GM23338 (cell line): ENCODE data around the gene ADD3. TPM values are rescaled to one million over a fixed set of nuclear protein-coding genes. Genes with fewer than 3 reads are reported as not detected.

Source experiments
- ATAC-seq: fragments of 200-7000 bp; cut with Tn5 transposase; 3 replicates; pipeline ENCODE4 v1.9.1; 2020
- DNase-seq: peaks from one replicate; pipeline ENCODE4 v3.0.0-alpha.2; 2015; ENCODE audit warnings: low spot score
- H2AFZ ChIP-seq: fragments of 200-600 bp; sonication (generic); 2 replicates; pipeline ENCODE4 v1.8.0; 2016; ENCODE audit warnings: antibody characterized with exemption, mild to moderate bottlenecking, moderate library complexity
- H3F3A ChIP-seq: fragments of 200-600 bp; sonication (generic); replicated peaks from 2 replicates; pipeline ENCODE4 v1.8.0; 2017; ENCODE audit warnings: antibody characterized with exemption, mixed run types, low read depth
- H3K27ac ChIP-seq: fragments of 200-600 bp; sonication (generic); 2 replicates; pipeline ENCODE4 v1.6.1; 2016; ENCODE audit warnings: low read depth
- H3K27me3 ChIP-seq: fragments of 200-600 bp; sonication (generic); 2 replicates; pipeline ENCODE4 v1.8.0; 2016; ENCODE audit warnings: mild to moderate bottlenecking, mixed run types, moderate library complexity; ENCODE audit not compliant: insufficient read depth
- H3K36me3 ChIP-seq: fragments of 200-600 bp; sonication (generic); 2 replicates; pipeline ENCODE4 v1.8.0; 2016; ENCODE audit warnings: mild to moderate bottlenecking; ENCODE audit not compliant: insufficient read depth
- H3K4me1 ChIP-seq: fragments of 200-600 bp; sonication (generic); 2 replicates; pipeline ENCODE4 v1.8.0; 2016; ENCODE audit warnings: mild to moderate bottlenecking, moderate library complexity; ENCODE audit not compliant: insufficient read depth
- H3K4me2 ChIP-seq: fragments of 200-600 bp; sonication (generic); 2 replicates; pipeline ENCODE4 v1.7.1; 2017; ENCODE audit warnings: mixed run types
- H3K4me3 ChIP-seq: fragments of 200-600 bp; sonication (generic); 2 replicates; pipeline ENCODE4 v1.6.1; 2016; ENCODE audit warnings: mixed run types
- H3K79me2 ChIP-seq: fragments of 200-600 bp; sonication (generic); replicated peaks from 2 replicates; pipeline ENCODE4 v1.8.0; 2017; ENCODE audit warnings: mild to moderate bottlenecking; ENCODE audit not compliant: insufficient read depth
- H3K9me2 ChIP-seq: fragments of 200-600 bp; sonication (generic); 2 replicates; pipeline ENCODE4 v1.8.0; 2017; ENCODE audit not compliant: insufficient read depth
- H4K20me1 ChIP-seq: fragments of 200-600 bp; sonication (generic); replicated peaks from 2 replicates; pipeline ENCODE4 v1.8.0; 2017; ENCODE audit warnings: mild to moderate bottlenecking; ENCODE audit not compliant: insufficient read depth
- H3K27ac Mint-ChIP-seq: 2 replicates; pipeline ENCODE4 v1.8.0; 2020; ENCODE audit warnings: inconsistent platforms, mild to moderate bottlenecking, moderate library complexity, mixed read lengths
- H3K27me3 Mint-ChIP-seq: 3 replicates; pipeline ENCODE4 v1.8.0; 2022; ENCODE audit warnings: low read depth, mild to moderate bottlenecking, moderate library complexity, mixed read lengths, inconsistent platforms; ENCODE audit not compliant: insufficient read depth, poor library complexity
- H3K36me3 Mint-ChIP-seq: 3 replicates; pipeline ENCODE4 v1.8.0; 2021; ENCODE audit warnings: low read depth, mild to moderate bottlenecking, inconsistent platforms, moderate library complexity, mixed read lengths
- H3K4me1 Mint-ChIP-seq: 3 replicates; pipeline ENCODE4 v1.8.0; 2020; ENCODE audit warnings: mild to moderate bottlenecking, inconsistent platforms, mixed read lengths
- H3K4me3 Mint-ChIP-seq: 3 replicates; pipeline ENCODE4 v1.8.0; 2021; ENCODE audit warnings: moderate library complexity, mild to moderate bottlenecking, inconsistent platforms, mixed read lengths
- H3K9me3 Mint-ChIP-seq: 3 replicates; pipeline ENCODE4 v1.8.0; 2020; ENCODE audit warnings: moderate library complexity, mild to moderate bottlenecking, inconsistent platforms, mixed read lengths
- CREB1 ChIP-seq: fragments of 250-450 bp; sonication (Bioruptor Pico); IDR thresholded peaks from 2 replicates; pipeline ENCODE4 v1.5.0; 2020; ENCODE audit warnings: low read depth, mild to moderate bottlenecking, moderate library complexity
- EZH2 ChIP-seq: fragments of 200-600 bp; sonication (generic); IDR thresholded peaks from one replicate; pipeline ENCODE4 v1.8.0; 2017; ENCODE audit warnings: antibody characterized with exemption, mild to moderate bottlenecking, low read depth; ENCODE audit not compliant: unreplicated experiment
- JUNB ChIP-seq: IDR thresholded peaks from one replicate; pipeline ENCODE4 v1.6.1; 2016; ENCODE audit warnings: antibody characterized with exemption; ENCODE audit not compliant: unreplicated experiment
- NANOG ChIP-seq: IDR thresholded peaks from 2 replicates; pipeline ENCODE4 v1.6.1; 2016; ENCODE audit warnings: antibody characterized with exemption, borderline replicate concordance
- POLR2AphosphoS5 ChIP-seq: IDR thresholded peaks from 2 replicates; pipeline ENCODE4 v1.6.1; 2016; ENCODE audit warnings: antibody characterized with exemption, low read depth
- STAT1 ChIP-seq: IDR thresholded peaks from one replicate; pipeline ENCODE4 v1.6.1; 2016; ENCODE audit warnings: antibody characterized with exemption; ENCODE audit not compliant: unreplicated experiment
- ZNF114 ChIP-seq: fragments of 250-450 bp; sonication (Bioruptor Pico); IDR thresholded peaks from 2 replicates; pipeline ENCODE4 v1.5.0; 2020; ENCODE audit warnings: mild to moderate bottlenecking, moderate library complexity
- polyA plus RNA-seq: library from polyadenylated mRNA; unstranded; fragments of >200 nt; fragmentation: Nextera tagmentation; extraction: Ambion mirVana; gene quantifications from 2 replicates; pipeline ENCODE4 v1.2.1, GENCODE V29; 2016
- total RNA-seq: library from RNA; depleted of rRNA; stranded (reverse); fragments of >200 nt; shearing (Covaris generic); gene quantifications from 2 replicates; pipeline ENCODE4 v1.2.3, GENCODE V29; 2014
- TF ChIP-seq, protein P1 (sequence below): fragments of 250-450 bp; sonication (Bioruptor Pico); IDR thresholded peaks from 2 replicates; pipeline ENCODE4 v1.5.0; 2020; ENCODE audit warnings: mild to moderate bottlenecking, moderate library complexity
- TF ChIP-seq, protein P2 (sequence below), 2 experiments: fragments of 200-600 bp in 1 of 2; sonication (generic) in 1 of 2; conservative IDR thresholded peaks; 2 replicates each; pipeline versions ENCODE4 v1.5.1 to v1.6.1; 2016 to 2017; ENCODE audit warnings: antibody characterized with exemption in 2 of 2, low read depth in 2 of 2, mild to moderate bottlenecking in 2 of 2, moderate library complexity in 1 of 2
- TF ChIP-seq, protein P3 (sequence below): IDR thresholded peaks from 2 replicates; pipeline ENCODE4 v1.6.1; 2016; ENCODE audit warnings: antibody characterized with exemption

Gene ADD3
- total and polyA plus RNA-seq, 2 experiments from 2014 or later = 68.5 to 767 TPM

DNA sequence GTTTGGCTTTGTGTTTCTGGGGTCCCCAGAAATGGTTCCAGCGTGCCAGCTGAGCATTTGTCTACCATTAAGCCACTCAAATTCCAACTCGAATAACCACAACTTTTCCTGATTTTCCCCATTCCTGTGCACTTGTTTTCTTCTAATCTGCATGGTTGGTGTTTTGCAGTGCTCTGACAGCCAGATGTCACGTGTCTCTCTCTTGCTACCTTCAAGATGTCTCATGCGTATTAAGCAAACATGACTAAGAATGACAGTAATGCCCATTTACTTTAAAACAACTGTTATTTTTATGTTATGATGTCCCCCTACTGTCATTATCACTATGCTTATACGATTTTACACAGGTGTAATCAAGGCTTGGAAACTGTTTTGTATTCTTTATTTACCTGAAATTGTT lies 164.4 kb downstream of the ADD3 start (continued):
- TF ChIP-seq, protein P1, sequence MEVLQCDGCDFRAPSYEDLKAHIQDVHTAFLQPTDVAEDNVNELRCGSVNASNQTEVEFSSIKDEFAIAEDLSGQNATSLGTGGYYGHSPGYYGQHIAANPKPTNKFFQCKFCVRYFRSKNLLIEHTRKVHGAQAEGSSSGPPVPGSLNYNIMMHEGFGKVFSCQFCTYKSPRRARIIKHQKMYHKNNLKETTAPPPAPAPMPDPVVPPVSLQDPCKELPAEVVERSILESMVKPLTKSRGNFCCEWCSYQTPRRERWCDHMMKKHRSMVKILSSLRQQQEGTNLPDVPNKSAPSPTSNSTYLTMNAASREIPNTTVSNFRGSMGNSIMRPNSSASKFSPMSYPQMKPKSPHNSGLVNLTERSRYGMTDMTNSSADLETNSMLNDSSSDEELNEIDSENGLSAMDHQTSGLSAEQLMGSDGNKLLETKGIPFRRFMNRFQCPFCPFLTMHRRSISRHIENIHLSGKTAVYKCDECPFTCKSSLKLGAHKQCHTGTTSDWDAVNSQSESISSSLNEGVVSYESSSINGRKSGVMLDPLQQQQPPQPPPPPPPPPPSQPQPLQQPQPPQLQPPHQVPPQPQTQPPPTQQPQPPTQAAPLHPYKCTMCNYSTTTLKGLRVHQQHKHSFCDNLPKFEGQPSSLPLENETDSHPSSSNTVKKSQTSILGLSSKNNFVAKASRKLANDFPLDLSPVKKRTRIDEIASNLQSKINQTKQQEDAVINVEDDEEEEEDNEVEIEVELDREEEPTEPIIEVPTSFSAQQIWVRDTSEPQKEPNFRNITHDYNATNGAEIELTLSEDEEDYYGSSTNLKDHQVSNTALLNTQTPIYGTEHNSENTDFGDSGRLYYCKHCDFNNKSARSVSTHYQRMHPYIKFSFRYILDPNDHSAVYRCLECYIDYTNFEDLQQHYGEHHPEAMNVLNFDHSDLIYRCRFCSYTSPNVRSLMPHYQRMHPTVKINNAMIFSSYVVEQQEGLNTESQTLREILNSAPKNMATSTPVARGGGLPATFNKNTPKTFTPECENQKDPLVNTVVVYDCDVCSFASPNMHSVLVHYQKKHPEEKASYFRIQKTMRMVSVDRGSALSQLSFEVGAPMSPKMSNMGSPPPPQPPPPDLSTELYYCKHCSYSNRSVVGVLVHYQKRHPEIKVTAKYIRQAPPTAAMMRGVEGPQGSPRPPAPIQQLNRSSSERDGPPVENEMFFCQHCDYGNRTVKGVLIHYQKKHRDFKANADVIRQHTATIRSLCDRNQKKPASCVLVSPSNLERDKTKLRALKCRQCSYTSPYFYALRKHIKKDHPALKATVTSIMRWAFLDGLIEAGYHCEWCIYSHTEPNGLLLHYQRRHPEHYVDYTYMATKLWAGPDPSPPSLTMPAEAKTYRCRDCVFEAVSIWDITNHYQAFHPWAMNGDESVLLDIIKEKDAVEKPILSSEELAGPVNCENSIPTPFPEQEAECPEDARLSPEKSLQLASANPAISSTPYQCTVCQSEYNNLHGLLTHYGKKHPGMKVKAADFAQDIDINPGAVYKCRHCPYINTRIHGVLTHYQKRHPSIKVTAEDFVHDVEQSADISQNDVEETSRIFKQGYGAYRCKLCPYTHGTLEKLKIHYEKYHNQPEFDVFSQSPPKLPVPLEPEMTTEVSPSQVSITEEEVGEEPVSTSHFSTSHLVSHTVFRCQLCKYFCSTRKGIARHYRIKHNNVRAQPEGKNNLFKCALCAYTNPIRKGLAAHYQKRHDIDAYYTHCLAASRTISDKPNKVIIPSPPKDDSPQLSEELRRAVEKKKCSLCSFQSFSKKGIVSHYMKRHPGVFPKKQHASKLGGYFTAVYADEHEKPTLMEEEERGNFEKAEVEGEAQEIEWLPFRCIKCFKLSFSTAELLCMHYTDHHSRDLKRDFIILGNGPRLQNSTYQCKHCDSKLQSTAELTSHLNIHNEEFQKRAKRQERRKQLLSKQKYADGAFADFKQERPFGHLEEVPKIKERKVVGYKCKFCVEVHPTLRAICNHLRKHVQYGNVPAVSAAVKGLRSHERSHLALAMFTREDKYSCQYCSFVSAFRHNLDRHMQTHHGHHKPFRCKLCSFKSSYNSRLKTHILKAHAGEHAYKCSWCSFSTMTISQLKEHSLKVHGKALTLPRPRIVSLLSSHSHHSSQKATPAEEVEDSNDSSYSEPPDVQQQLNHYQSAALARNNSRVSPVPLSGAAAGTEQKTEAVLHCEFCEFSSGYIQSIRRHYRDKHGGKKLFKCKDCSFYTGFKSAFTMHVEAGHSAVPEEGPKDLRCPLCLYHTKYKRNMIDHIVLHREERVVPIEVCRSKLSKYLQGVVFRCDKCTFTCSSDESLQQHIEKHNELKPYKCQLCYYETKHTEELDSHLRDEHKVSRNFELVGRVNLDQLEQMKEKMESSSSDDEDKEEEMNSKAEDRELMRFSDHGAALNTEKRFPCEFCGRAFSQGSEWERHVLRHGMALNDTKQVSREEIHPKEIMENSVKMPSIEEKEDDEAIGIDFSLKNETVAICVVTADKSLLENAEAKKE (CRISPR knock-in tag) = no peak

DNA sequence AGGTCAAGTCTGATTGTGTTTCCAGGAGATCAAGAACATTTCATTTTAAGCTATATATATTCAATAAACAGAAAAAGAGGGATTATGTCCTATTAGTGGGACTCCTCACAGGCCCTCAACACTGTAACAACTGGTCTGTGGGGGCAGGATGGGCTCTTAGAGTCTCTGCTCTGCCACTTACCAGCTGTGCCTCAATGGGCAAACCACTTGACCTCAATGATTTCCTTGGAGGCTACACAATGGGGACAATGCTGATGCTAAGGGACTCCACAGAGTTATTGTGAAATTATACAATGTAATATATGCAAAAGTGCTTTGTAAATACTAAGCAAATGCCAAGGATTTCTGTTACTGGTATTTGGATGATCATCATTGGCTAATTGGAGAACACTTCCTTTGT lies 166.4 kb downstream of the ADD3 start:
- H3K27me3 Mint-ChIP-seq = peaks cover 83% of the 10 kb centered on the region
- Histone ChIP-seq H2AFZ (no peak overlapping the region), H3K4me1 (peaks cover 50% of the 10 kb centered on the region), H3K4me3 (no peak overlapping the region), H3K9me2 (no peaks in the 10 kb centered on the region), H3K4me2 (peak overlapping the region; percentile 56), H3K79me2 (no peaks in the 10 kb centered on the region), H3F3A (peaks cover 16% of the 10 kb centered on the region; the same call in 1 of the 2 replicates), H3K27me3 (peaks cover 86% of the 10 kb centered on the region), H3K27ac (no peak overlapping the region), H4K20me1 (peaks cover 8% of the 10 kb centered on the region; the same call in 1 of the 2 replicates), H3K36me3 (no peaks in the 10 kb centered on the region)
- DNase-seq (no peak), ATAC-seq (peak; percentile 17)
- peaks cover 60% of the 10 kb centered on the region for H3K4me1 Mint-ChIP-seq
- no peak overlapping the region for H3K4me3 Mint-ChIP-seq
- H3K9me3 Mint-ChIP-seq = peaks cover 2% of the 10 kb centered on the region; the same call in 1 of the 3 replicates
- H3K27ac Mint-ChIP-seq = no peak overlapping the region
- no peaks in the 10 kb centered on the region for H3K36me3 Mint-ChIP-seq
- no peak for TF ChIP-seq NANOG
- TF ChIP-seq JUNB = no peak
- TF ChIP-seq CREB1 (CRISPR knock-in tag) = no peak
- TF ChIP-seq POLR2AphosphoS5 = no peak
- TF ChIP-seq EZH2 = no peak
- TF ChIP-seq STAT1 = no peak
- TF ChIP-seq ZNF114 = no peak
- TF ChIP-seq, protein P2, sequence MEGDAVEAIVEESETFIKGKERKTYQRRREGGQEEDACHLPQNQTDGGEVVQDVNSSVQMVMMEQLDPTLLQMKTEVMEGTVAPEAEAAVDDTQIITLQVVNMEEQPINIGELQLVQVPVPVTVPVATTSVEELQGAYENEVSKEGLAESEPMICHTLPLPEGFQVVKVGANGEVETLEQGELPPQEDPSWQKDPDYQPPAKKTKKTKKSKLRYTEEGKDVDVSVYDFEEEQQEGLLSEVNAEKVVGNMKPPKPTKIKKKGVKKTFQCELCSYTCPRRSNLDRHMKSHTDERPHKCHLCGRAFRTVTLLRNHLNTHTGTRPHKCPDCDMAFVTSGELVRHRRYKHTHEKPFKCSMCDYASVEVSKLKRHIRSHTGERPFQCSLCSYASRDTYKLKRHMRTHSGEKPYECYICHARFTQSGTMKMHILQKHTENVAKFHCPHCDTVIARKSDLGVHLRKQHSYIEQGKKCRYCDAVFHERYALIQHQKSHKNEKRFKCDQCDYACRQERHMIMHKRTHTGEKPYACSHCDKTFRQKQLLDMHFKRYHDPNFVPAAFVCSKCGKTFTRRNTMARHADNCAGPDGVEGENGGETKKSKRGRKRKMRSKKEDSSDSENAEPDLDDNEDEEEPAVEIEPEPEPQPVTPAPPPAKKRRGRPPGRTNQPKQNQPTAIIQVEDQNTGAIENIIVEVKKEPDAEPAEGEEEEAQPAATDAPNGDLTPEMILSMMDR (conservative IDR thresholded peaks at IDR 0.05; ENCODE audit: low read depth in 2 of 2) = no peak
- TF ChIP-seq, protein P3, sequence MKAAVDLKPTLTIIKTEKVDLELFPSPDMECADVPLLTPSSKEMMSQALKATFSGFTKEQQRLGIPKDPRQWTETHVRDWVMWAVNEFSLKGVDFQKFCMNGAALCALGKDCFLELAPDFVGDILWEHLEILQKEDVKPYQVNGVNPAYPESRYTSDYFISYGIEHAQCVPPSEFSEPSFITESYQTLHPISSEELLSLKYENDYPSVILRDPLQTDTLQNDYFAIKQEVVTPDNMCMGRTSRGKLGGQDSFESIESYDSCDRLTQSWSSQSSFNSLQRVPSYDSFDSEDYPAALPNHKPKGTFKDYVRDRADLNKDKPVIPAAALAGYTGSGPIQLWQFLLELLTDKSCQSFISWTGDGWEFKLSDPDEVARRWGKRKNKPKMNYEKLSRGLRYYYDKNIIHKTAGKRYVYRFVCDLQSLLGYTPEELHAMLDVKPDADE = no peak
